ENCODE measurements around the gene PKMYT1.

GRCh38 chr16:2985462-2985861 lies 5.2 kb upstream of the PKMYT1 start:
- TF ChIP-seq EZH2 (IDR thresholded peaks at IDR 0.05; ENCODE audit: insufficient read depth, poor library complexity, severe bottlenecking) = no peak
- TF ChIP-seq EZH2phosphoT487 (IDR thresholded peaks at IDR 0.05; ENCODE audit: insufficient read depth, low read depth) = no peak
